Stimulated activated CD8-positive, alpha-beta memory T cell treated with anti-CD3 and anti-CD28 coated beads, Interleukin-4, amount 100 ng/mL, for 4 hours (primary cell): ENCODE results near the gene GATA2.

Experiments used
- DNase-seq, 2 donors: peaks; one replicate each; pipeline ENCODE4 v3.0.0-alpha.2; 2020; ENCODE audit warnings: low read depth in 2 of 2, low spot score in 1 of 2

The GATA2 gene

DNA sequence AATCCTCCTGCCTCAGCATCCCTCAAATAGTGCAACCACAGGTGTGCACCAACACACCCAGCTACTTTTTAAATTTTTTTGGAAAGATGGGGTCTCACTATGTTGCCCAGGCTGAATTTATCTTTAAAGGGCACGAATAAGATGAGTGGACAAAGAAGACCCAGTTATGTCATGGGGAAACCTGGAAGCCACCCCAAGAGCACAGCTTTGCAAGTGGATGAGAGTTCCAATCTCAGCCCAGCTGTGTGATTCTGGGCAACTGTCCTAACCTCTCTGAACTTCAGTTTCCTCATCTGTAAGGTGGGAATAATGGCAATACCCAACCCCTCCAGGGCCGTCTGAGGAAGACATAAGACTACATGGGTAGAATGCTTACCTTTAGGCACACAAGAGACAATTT lies 58.5 kb downstream of the GATA2 start:
- no peak for DNase-seq

- DNase-seq: no peak
Observed at GRCh38 chr3:128433837-128434165, 59.2 kb downstream of the GATA2 start.

GRCh38 chr3:128432971-128433836 lies 59.8 kb downstream of the GATA2 start:
- no peak for DNase-seq

GRCh38 chr3:128432301-128432970 lies 60.6 kb downstream of the GATA2 start:
- no peak for DNase-seq

- DNase-seq: no peak
Observed at GRCh38 chr3:128431803-128432300, 61.1 kb downstream of the GATA2 start.

GRCh38 chr3:128430731-128431130 lies 62.3 kb downstream of the GATA2 start:
- DNase-seq: no peak

DNA sequence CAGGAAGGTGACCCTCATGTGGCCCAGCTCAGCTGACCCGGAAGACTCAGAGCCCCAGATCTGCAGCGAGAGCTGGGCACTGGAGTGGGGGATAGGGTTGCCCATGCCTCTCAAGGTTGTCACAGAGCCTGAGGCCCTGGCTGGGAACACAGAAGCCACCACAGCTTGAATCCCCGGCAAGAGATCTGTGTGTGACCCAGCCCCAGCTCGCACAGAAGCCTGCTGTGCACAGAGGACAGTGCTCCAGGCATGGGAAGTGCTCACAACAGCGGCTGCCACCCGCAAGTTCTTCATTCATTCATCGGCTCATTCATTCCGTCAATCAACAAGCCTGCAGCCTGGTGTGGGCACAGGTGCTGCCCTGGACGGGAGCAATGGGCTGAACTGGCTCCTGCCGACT lies 62.7 kb downstream of the GATA2 start:
- no peak for DNase-seq

- DNase-seq: no peak
Observed at GRCh38 chr3:128429751-128430150, 63.2 kb downstream of the GATA2 start.
